K562 (cell line): ENCODE results near the gene CFAP97D1. TPM values are rescaled to one million over a fixed set of nuclear protein-coding genes. Genes with fewer than 3 reads are reported as not detected.

Source experiments
- CXXC5 ChIP-seq: fragments of 250-450 bp; sonication (Bioruptor Pico); IDR thresholded peaks from 2 replicates; pipeline ENCODE4 v1.8.0; 2022; ENCODE audit warnings: inconsistent platforms, mild to moderate bottlenecking, moderate library complexity
- E2F3 ChIP-seq: fragments of 250-450 bp; sonication (Bioruptor Pico); IDR thresholded peaks from 2 replicates; pipeline ENCODE4 v1.4.0; 2020; ENCODE audit warnings: mild to moderate bottlenecking
- GABPB1 ChIP-seq: sonication (generic); formaldehyde crosslinking; IDR thresholded peaks from 2 replicates; pipeline ENCODE4 v1.8.0; 2022; ENCODE audit warnings: mild to moderate bottlenecking, missing genetic modification reagents
- KHSRP ChIP-seq: fragments of 450-650 bp; IDR thresholded peaks from 2 replicates; pipeline ENCODE4 v1.6.1; 2017
- KLF16 ChIP-seq: IDR thresholded peaks from 2 replicates; pipeline ENCODE4 v1.6.1; 2016; ENCODE audit warnings: antibody characterized with exemption
- NR4A1 ChIP-seq, 2 experiments: fragments of 250-450 bp in 1 of 2; fragments of 450-650 bp in 1 of 2; sonication (Bioruptor Pico) in 1 of 2; IDR thresholded peaks; 2 replicates each; pipeline versions ENCODE4 v1.4.0 to v1.6.1; 2016 to 2020; ENCODE audit warnings: mild to moderate bottlenecking in 2 of 2, missing compliant biosample characterization in 1 of 2, missing genetic modification characterization in 1 of 2, moderate library complexity in 1 of 2
- SRF ChIP-seq, 2 experiments: fragments of 250-450, 450-650 bp in 1 of 2; sonication (Bioruptor Pico) in 1 of 2; sonication (generic) in 1 of 2; formaldehyde crosslinking; IDR thresholded peaks; 2 replicates each; pipeline versions ENCODE4 v1.5.0 to v1.5.1; 2020 to 2022; ENCODE audit warnings: mild to moderate bottlenecking in 1 of 2, missing genetic modification reagents in 1 of 2
- ZNF592 ChIP-seq: fragments of 450-650 bp; IDR thresholded peaks from 2 replicates; pipeline ENCODE4 v1.6.1; 2017; ENCODE audit warnings: antibody characterized with exemption, mild to moderate bottlenecking
- polyA plus RNA-seq, 8 experiments: library from polyadenylated mRNA; depleted of rRNA in 4 of 8; stranded (reverse) in 5 of 8; unstranded in 3 of 8; fragments of >200 nt; fragmentation: Nextera tagmentation in 2 of 8; fragmentation: Illumina TruSeq in 1 of 8; extraction: Ambion mirVana in 2 of 8; extraction: Trizol in 1 of 8; gene quantifications; 2 replicates each; pipeline versions ENCODE4 v1.2.1 to v1.2.3, GENCODE V29; 2011 to 2014; ENCODE audit warnings: inconsistent platforms in 1 of 8, missing spikeins in 1 of 8
- total RNA-seq, 7 experiments: library from RNA; depleted of rRNA in 6 of 7; stranded (reverse); fragments of >200 nt in 6 of 7; fragmentation: Illumina TruSeq in 2 of 7; extraction: Trizol in 2 of 7; gene quantifications; 2 replicates each; pipeline versions ENCODE4 v1.2.1 to v1.2.3, GENCODE V29; 2011 to 2021; ENCODE audit warnings: low replicate concordance in 1 of 7
- TF ChIP-seq, protein P1 (sequence below): fragments of 450-650 bp; IDR thresholded peaks from 2 replicates; pipeline ENCODE4 v1.7.0; 2016; ENCODE audit warnings: borderline replicate concordance
- TF ChIP-seq, protein P2 (sequence below), 2 experiments: fragments of 450-650 bp; formaldehyde crosslinking in 1 of 2; IDR thresholded peaks; 2 replicates each; pipeline versions ENCODE4 v1.4.0 to v1.6.1; 2014 to 2020; ENCODE audit warnings: mild to moderate bottlenecking in 2 of 2, borderline replicate concordance in 1 of 2, low read depth in 1 of 2

The CFAP97D1 gene
- total and polyA plus RNA-seq, 9 of the 15 experiments (the other 6 are each of a cell fraction or from before 2014, with no cell fraction given) = not detected

- TF ChIP-seq ZNF592 (0 out of 2 replicates have a peak, but pooled peaks have one; percentile 23), E2F3 (CRISPR knock-in tag) (no peak), NR4A1 (CRISPR knock-in tag; IDR thresholded peaks at IDR 0.05) (no peak), NR4A1 (tag; IDR thresholded peaks at IDR 0.05) (no peak), KLF16 (peak; percentile 65; the same call in 1 of the 2 replicates), CXXC5 (CRISPR knock-in tag) (no peak), SRF (CRISPR knock-in tag; IDR thresholded peaks at IDR 0.05) (peak in 1 of 2 experiments; percentile 93; a peak in 3 of 4 replicates), KHSRP (no peak), GABPB1 (CRISPR knock-in tag) (peak; percentile 54; the same call in 1 of the 2 replicates)
- TF ChIP-seq, protein P1, sequence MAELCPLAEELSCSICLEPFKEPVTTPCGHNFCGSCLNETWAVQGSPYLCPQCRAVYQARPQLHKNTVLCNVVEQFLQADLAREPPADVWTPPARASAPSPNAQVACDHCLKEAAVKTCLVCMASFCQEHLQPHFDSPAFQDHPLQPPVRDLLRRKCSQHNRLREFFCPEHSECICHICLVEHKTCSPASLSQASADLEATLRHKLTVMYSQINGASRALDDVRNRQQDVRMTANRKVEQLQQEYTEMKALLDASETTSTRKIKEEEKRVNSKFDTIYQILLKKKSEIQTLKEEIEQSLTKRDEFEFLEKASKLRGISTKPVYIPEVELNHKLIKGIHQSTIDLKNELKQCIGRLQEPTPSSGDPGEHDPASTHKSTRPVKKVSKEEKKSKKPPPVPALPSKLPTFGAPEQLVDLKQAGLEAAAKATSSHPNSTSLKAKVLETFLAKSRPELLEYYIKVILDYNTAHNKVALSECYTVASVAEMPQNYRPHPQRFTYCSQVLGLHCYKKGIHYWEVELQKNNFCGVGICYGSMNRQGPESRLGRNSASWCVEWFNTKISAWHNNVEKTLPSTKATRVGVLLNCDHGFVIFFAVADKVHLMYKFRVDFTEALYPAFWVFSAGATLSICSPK = no peak
- TF ChIP-seq, protein P2, sequence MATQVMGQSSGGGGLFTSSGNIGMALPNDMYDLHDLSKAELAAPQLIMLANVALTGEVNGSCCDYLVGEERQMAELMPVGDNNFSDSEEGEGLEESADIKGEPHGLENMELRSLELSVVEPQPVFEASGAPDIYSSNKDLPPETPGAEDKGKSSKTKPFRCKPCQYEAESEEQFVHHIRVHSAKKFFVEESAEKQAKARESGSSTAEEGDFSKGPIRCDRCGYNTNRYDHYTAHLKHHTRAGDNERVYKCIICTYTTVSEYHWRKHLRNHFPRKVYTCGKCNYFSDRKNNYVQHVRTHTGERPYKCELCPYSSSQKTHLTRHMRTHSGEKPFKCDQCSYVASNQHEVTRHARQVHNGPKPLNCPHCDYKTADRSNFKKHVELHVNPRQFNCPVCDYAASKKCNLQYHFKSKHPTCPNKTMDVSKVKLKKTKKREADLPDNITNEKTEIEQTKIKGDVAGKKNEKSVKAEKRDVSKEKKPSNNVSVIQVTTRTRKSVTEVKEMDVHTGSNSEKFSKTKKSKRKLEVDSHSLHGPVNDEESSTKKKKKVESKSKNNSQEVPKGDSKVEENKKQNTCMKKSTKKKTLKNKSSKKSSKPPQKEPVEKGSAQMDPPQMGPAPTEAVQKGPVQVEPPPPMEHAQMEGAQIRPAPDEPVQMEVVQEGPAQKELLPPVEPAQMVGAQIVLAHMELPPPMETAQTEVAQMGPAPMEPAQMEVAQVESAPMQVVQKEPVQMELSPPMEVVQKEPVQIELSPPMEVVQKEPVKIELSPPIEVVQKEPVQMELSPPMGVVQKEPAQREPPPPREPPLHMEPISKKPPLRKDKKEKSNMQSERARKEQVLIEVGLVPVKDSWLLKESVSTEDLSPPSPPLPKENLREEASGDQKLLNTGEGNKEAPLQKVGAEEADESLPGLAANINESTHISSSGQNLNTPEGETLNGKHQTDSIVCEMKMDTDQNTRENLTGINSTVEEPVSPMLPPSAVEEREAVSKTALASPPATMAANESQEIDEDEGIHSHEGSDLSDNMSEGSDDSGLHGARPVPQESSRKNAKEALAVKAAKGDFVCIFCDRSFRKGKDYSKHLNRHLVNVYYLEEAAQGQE (IDR thresholded peaks at IDR 0.05; ENCODE audit: borderline replicate concordance) = peak; percentile 97
- TF ChIP-seq, protein P2 (CRISPR knock-in tag; IDR thresholded peaks at IDR 0.05; ENCODE audit: low read depth) = no peak
Measured at GRCh38 chr17:43760254-43760852, 19.9 kb upstream of the CFAP97D1 start (continued).
